Pulmonary artery endothelial cell (primary cell): ENCODE measurements around the gene ARHGAP27. TPM values are rescaled to one million over a fixed set of nuclear protein-coding genes. Genes with fewer than 3 reads are reported as not detected.

ENCODE experiments used
- DNase-seq: peaks from one replicate; pipeline ENCODE4 v3.0.0-alpha.2; 2011; ENCODE audit warnings: low read depth, low spot score
- total RNA-seq: library from RNA; depleted of rRNA; stranded (reverse); fragments of >200 nt; gene quantifications from 2 replicates; pipeline ENCODE4 v1.2.3, GENCODE V29; 2014

Gene ARHGAP27
- total RNA-seq, 1 donor from 2014 or later, result 13.9 TPM

- no peak for DNase-seq
Observed at GRCh38 chr17:45410144-45411091, 22.3 kb downstream of the ARHGAP27 start.

- no peak for DNase-seq
Observed at GRCh38 chr17:45409659-45410076, 23.0 kb downstream of the ARHGAP27 start.

- no peak for DNase-seq
Observed at GRCh38 chr17:45408611-45409421, 23.9 kb downstream of the ARHGAP27 start.

GRCh38 chr17:45406107-45406506 is 26.6 kb downstream of the ARHGAP27 start:
- no peak for DNase-seq

GRCh38 chr17:45405250-45406086 is 27.2 kb downstream of the ARHGAP27 start:
- no peak for DNase-seq

GRCh38 chr17:45404870-45405249 is 27.8 kb downstream of the ARHGAP27 start:
- no peak for DNase-seq

- DNase-seq, result no peak
Observed at GRCh38 chr17:45403906-45404490, 28.7 kb downstream of the ARHGAP27 start.

- DNase-seq, result no peak
Observed at GRCh38 chr17:45402916-45403315, 29.8 kb downstream of the ARHGAP27 start.

GRCh38 chr17:45398800-45399199 is 33.9 kb downstream of the ARHGAP27 start:
- no peak for DNase-seq

GRCh38 chr17:45397796-45398195 is 34.9 kb downstream of the ARHGAP27 start:
- no peak for DNase-seq

GRCh38 chr17:45396496-45397205 is 36.0 kb downstream of the ARHGAP27 start:
- DNase-seq, result no peak

- DNase-seq, result no peak
Observed at GRCh38 chr17:45395569-45396415, 36.9 kb downstream of the ARHGAP27 start.

- DNase-seq, result peak; percentile 56
Observed at GRCh38 chr17:45394913-45395568, 37.6 kb downstream of the ARHGAP27 start.

GRCh38 chr17:45394564-45394912 is 38.1 kb downstream of the ARHGAP27 start:
- DNase-seq, result no peak

- DNase-seq, result no peak
Observed at GRCh38 chr17:45394091-45394490, 38.6 kb downstream of the ARHGAP27 start.

GRCh38 chr17:45393411-45393810 is 39.3 kb downstream of the ARHGAP27 start:
- no peak for DNase-seq

- no peak for DNase-seq
Observed at GRCh38 chr17:45391918-45392317, 40.8 kb downstream of the ARHGAP27 start.

GRCh38 chr17:45391291-45391690 is 41.4 kb downstream of the ARHGAP27 start:
- no peak for DNase-seq

- DNase-seq, result no peak
Observed at GRCh38 chr17:45389354-45389753, 43.3 kb downstream of the ARHGAP27 start.
